Spleen (tissue), 11 donors: ENCODE data around the gene SMARCD3. TPM values are rescaled to one million over a fixed set of nuclear protein-coding genes. Genes with fewer than 3 reads are reported as not detected.

ENCODE experiments used
- DNase-seq: peaks from one replicate; pipeline ENCODE4 v3.0.0-alpha.2; 2020
- H3K27ac ChIP-seq, 8 donors: fragments of 200-600 bp; sonication (generic) in 7 of 8; 1 replicate in 4 of 8; 2 replicates in 4 of 8; pipeline versions ENCODE4 v1.5.0 to v1.8.0; 2016 to 2021; ENCODE audit warnings: inconsistent platforms in 4 of 8, mild to moderate bottlenecking in 4 of 8, moderate library complexity in 1 of 8
- H3K27me3 ChIP-seq, 7 donors: fragments of 200-600 bp; sonication (generic) in 6 of 7; replicated peaks in 1 of 7; 1 replicate in 4 of 7; 2 replicates in 3 of 7; pipeline versions ENCODE4 v1.5.0 to v1.8.0; 2016 to 2021; ENCODE audit warnings: inconsistent platforms in 3 of 7, mild to moderate bottlenecking in 1 of 7
- H3K36me3 ChIP-seq, 6 donors: fragments of 200-600 bp; sonication (generic) in 5 of 6; 1 replicate in 4 of 6; 2 replicates in 2 of 6; pipeline versions ENCODE4 v1.5.0 to v1.8.0; 2016 to 2021; ENCODE audit warnings: inconsistent platforms in 2 of 6
- H3K4me1 ChIP-seq, 6 donors: fragments of 200-600 bp; sonication (generic) in 5 of 6; 1 replicate in 3 of 6; 2 replicates in 3 of 6; pipeline versions ENCODE4 v1.5.0 to v1.8.0; 2016 to 2021; ENCODE audit warnings: inconsistent platforms in 3 of 6
- H3K4me3 ChIP-seq, 8 donors: fragments of 200-600 bp; sonication (generic) in 7 of 8; 1 replicate in 4 of 8; 2 replicates in 4 of 8; pipeline versions ENCODE4 v1.5.0 to v1.8.0; 2016 to 2021; ENCODE audit warnings: inconsistent platforms in 4 of 8, mild to moderate bottlenecking in 4 of 8, moderate library complexity in 2 of 8
- H3K9me3 ChIP-seq, 8 donors: fragments of 200-600 bp; sonication (generic) in 7 of 8; 1 replicate in 4 of 8; 2 replicates in 4 of 8; pipeline versions ENCODE4 v1.5.0 to v1.8.0; 2016 to 2021; ENCODE audit warnings: inconsistent platforms in 4 of 8
- POLR2A ChIP-seq, 3 donors: fragments of 450-650 bp; IDR thresholded peaks; one replicate each; pipeline ENCODE4 v1.5.1; 2017; ENCODE audit warnings: antibody characterized with exemption in 3 of 3, mild to moderate bottlenecking in 1 of 3
- POLR2AphosphoS5 ChIP-seq, 3 donors: sonication (generic); formaldehyde crosslinking; IDR thresholded peaks; one replicate each; pipeline ENCODE4 v1.5.1; 2017; ENCODE audit warnings: antibody characterized with exemption in 3 of 3
- WGBS, 5 donors: extraction: QIAGEN DNeasy Blood & Tissue Kit in 3 of 5; methylation state at CpG; one replicate each; pipeline versions ENCODE4 v1.1.5 to v1.1.7; 2013 to 2018; 5-methylcytosine and 5-hydroxymethylcytosine counted together
- intact Hi-C: fragments of 100-400 bp; cut with DNase I; formaldehyde crosslinking; loops from one replicate; pipeline ENCODE4 v1.15.0; 2023; ENCODE audit warnings: low total_unique reads
- polyA plus RNA-seq, 3 donors: library from polyadenylated mRNA; stranded (reverse); fragments of 200-250 nt; gene quantifications; one replicate each; pipeline ENCODE4 v1.2.1, GENCODE V29; 2013
- total RNA-seq, 7 donors: library from RNA; depleted of rRNA in 3 of 7; stranded (reverse); fragments of >200 nt in 3 of 7; fragmentation: NEBNext Ultra II Directional in 4 of 7; extraction: Animal tissue kit (Norgen Biotek cat#: 25700) in 4 of 7; gene quantifications; one replicate each; pipeline versions ENCODE4 v1.1.0 to v1.2.1, GENCODE V29; 2016 to 2021
- TF ChIP-seq, protein P1 (sequence below), 11 experiments: fragments of 200-600 bp in 7 of 11; fragments of 450-650 bp in 4 of 11; sonication (generic) in 4 of 11; IDR thresholded peaks in 8 of 11; conservative IDR thresholded peaks in 3 of 11; 1 replicate in 7 of 11; 2 replicates in 4 of 11; pipeline versions ENCODE4 v1.4.0 to v1.8.0; 2016 to 2021; ENCODE audit warnings: antibody characterized with exemption in 11 of 11, inconsistent platforms in 4 of 11, mild to moderate bottlenecking in 1 of 11
- donor health status: healthy with polysubstance abuse.
- donor health status: DM: no; HTN: no; CAD: no; lungs with moderate emphysema.
- donor health status: DM: no; HTN: no; CAD: no.
- donor health status: Bipolar disorder and iron deficiency.
- donor health status: healthy.
- donor health status: DM: no; HTN: no; CAD: no.
- donor health status: DM: yes; HTN: yes; CAD: no.

The SMARCD3 gene
- total and polyA plus RNA-seq, 10 donors: 8.8 to 40.2 (median 16.5) TPM

DNA sequence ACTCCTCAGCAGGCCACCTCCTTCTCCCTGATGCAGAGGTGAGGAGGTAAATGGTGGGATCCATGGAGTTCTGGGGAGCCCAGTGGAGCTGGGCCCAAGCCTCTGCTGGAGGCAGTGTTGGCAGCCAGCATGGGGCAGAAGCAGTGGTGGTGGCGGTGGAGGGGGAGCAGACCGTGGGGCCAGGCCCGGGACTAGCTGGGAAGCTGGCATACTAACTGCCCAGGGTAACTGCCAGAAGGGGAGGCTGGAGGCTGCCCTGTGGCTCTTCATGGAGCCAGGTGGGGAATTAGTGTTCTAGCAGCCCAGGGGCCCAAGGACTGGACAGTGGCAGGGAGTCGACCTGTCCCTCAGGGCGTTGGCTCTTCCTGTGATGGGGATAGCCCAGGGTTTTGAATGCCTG lies 16.1 kb upstream of the SMARCD3 start:
- H3K27ac ChIP-seq: no peak overlapping the region
- no peak overlapping the region for H3K4me3 ChIP-seq
- peak; percentile 62 for DNase-seq
- TF ChIP-seq POLR2A (IDR thresholded peaks at IDR 0.05) (no peak), POLR2AphosphoS5 (IDR thresholded peaks at IDR 0.05) (no peak)
- TF ChIP-seq, protein P1, sequence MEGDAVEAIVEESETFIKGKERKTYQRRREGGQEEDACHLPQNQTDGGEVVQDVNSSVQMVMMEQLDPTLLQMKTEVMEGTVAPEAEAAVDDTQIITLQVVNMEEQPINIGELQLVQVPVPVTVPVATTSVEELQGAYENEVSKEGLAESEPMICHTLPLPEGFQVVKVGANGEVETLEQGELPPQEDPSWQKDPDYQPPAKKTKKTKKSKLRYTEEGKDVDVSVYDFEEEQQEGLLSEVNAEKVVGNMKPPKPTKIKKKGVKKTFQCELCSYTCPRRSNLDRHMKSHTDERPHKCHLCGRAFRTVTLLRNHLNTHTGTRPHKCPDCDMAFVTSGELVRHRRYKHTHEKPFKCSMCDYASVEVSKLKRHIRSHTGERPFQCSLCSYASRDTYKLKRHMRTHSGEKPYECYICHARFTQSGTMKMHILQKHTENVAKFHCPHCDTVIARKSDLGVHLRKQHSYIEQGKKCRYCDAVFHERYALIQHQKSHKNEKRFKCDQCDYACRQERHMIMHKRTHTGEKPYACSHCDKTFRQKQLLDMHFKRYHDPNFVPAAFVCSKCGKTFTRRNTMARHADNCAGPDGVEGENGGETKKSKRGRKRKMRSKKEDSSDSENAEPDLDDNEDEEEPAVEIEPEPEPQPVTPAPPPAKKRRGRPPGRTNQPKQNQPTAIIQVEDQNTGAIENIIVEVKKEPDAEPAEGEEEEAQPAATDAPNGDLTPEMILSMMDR (IDR thresholded peaks at IDR 0.05 in 8 of 11, conservative IDR thresholded peaks at IDR 0.05 in 3 of 11): no peak
- H3K9me3 ChIP-seq: no peaks in the 10 kb centered on the region
- no peaks in the 10 kb centered on the region for H3K36me3 ChIP-seq
- 65 to 88% (median 78%) methylated on average over 4 to 5 of the region's 5 CpGs for WGBS, 5 donors
- H3K4me1 ChIP-seq: no peaks in the 10 kb centered on the region
- intact Hi-C loops: no loop called here
- peaks cover 0 to 10% (median 0%) of the 10 kb centered on the region in 7 donors for H3K27me3 ChIP-seq

- WGBS, 5 donors: 63 to 92% (median 75%) methylated on average over 6 to 10 of the region's 10 CpGs
- TF ChIP-seq POLR2AphosphoS5 (IDR thresholded peaks at IDR 0.05): no peak
- TF ChIP-seq POLR2A (IDR thresholded peaks at IDR 0.05): no peak
- TF ChIP-seq, protein P1 (IDR thresholded peaks at IDR 0.05 in 8 of 11, conservative IDR thresholded peaks at IDR 0.05 in 3 of 11): no peak
- no peak overlapping the region for H3K27ac ChIP-seq
- H3K36me3 ChIP-seq: no peaks in the 10 kb centered on the region
- peaks cover 0 to 22% (median 0%) of the 10 kb centered on the region in 7 donors for H3K27me3 ChIP-seq
- no peaks in the 10 kb centered on the region for H3K9me3 ChIP-seq
- DNase-seq: no peak
- no peaks in the 10 kb centered on the region for H3K4me1 ChIP-seq
- H3K4me3 ChIP-seq: no peak overlapping the region
- intact Hi-C loops: no loop called here
These were observed 13.0 kb upstream of the SMARCD3 start for GRCh38 chr7:151261529-151261928.

- no peaks in the 10 kb centered on the region for H3K9me3 ChIP-seq
- H3K36me3 ChIP-seq: no peaks in the 10 kb centered on the region
- DNase-seq: peak; percentile 51
- TF ChIP-seq POLR2AphosphoS5 (IDR thresholded peaks at IDR 0.05): no peak
- TF ChIP-seq, protein P1 (IDR thresholded peaks at IDR 0.05 in 8 of 11, conservative IDR thresholded peaks at IDR 0.05 in 3 of 11): no peak
- TF ChIP-seq POLR2A (IDR thresholded peaks at IDR 0.05): no peak
- 82 to 97% (median 91%) methylated on average over 7 to 8 of the region's 8 CpGs for WGBS, 5 donors
- intact Hi-C loops: no loop called here
- peaks cover 0 to 25% (median 0%) of the 10 kb centered on the region in 7 donors for H3K27me3 ChIP-seq
- no peak overlapping the region for H3K4me3 ChIP-seq
- no peaks in the 10 kb centered on the region for H3K4me1 ChIP-seq
- no peak overlapping the region for H3K27ac ChIP-seq
These were observed 12.4 kb upstream of the SMARCD3 start for GRCh38 chr7:151260883-151261282.

DNA sequence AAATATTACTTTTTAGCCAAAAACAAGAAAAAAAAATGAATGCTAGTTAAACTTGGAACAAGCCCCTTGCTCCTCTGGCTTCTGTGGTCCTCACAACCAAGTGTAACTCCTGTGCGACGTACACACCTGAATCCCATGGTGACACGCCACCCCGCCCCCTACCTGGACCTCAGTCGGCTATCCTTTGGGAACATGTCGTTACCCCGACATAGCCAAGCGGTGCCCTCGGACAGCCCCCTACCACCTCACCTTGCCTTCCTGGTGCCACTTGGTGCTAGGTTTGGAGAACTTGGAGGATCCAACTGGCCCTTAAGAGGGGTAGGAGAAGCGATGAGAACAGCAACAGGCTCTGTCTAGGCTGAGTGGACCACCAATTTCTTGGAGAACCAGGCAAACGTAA lies 12.0 kb upstream of the SMARCD3 start:
- Histone ChIP-seq H3K27me3 (peaks cover 0 to 25% (median 0%) of the 10 kb centered on the region in 7 donors), H3K36me3 (no peaks in the 10 kb centered on the region), H3K9me3 (no peaks in the 10 kb centered on the region), H3K4me3 (no peak overlapping the region), H3K27ac (no peak overlapping the region), H3K4me1 (no peaks in the 10 kb centered on the region)
- DNase-seq: peak; percentile 27
- TF ChIP-seq POLR2AphosphoS5 (IDR thresholded peaks at IDR 0.05) (no peak), POLR2A (IDR thresholded peaks at IDR 0.05) (no peak)
- TF ChIP-seq, protein P1 (IDR thresholded peaks at IDR 0.05 in 8 of 11, conservative IDR thresholded peaks at IDR 0.05 in 3 of 11): no peak
- intact Hi-C loops: no loop called here
- 87 to 95% (median 92%) methylated on average over 10 to 11 of the region's 11 CpGs for WGBS, 5 donors
